Measurements from ENCODE around the gene ALDH1L1. TPM values are rescaled to one million over a fixed set of nuclear protein-coding genes. Genes with fewer than 3 reads are reported as not detected.

ALDH1L1 gene
- total RNA-seq, 1 donor from 2014 or later, result 0.49 TPM

DNA sequence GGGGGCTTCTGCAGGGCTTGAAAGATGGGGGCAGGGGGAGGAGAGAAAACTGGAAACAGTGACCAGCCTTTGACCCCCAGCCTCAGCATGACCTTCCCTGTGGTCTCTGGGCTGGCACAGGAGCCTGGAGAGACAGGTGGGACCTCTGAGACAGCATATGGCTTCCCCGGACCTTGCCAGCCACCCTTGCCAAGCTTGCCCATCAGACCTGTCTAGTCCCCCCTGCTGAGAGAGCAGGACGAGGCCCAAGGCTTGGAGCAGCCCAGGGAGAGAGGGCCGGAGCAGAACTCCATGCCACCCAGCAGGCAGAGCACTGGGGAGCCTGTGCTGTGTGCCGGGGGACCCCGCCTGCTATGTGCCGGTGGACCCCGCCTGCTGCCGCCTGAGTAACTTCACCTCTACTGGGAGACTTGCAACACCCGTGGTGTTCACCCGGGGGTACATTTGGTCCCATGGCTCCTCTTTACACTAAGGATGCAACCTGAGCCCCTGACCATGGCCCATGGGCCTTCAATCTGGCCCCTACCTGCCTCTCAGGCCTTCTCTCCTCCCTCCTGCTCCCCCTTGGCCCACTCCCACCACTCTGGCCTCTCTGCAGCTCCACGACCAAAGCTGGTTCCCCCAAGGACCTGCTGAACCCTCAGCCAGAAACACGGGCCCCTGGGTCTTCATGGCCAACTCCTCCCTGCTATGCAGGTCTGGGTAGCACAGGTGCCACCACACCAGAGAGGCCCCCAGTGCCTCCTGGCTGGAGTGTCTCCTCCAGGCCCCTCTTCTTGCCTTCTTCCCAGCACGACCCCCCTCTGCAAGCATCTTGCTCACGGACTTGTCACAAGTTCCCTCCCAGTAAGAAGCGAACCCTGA is 75.4 kb downstream of the ALDH1L1 start:
- TF ChIP-seq, protein P1, sequence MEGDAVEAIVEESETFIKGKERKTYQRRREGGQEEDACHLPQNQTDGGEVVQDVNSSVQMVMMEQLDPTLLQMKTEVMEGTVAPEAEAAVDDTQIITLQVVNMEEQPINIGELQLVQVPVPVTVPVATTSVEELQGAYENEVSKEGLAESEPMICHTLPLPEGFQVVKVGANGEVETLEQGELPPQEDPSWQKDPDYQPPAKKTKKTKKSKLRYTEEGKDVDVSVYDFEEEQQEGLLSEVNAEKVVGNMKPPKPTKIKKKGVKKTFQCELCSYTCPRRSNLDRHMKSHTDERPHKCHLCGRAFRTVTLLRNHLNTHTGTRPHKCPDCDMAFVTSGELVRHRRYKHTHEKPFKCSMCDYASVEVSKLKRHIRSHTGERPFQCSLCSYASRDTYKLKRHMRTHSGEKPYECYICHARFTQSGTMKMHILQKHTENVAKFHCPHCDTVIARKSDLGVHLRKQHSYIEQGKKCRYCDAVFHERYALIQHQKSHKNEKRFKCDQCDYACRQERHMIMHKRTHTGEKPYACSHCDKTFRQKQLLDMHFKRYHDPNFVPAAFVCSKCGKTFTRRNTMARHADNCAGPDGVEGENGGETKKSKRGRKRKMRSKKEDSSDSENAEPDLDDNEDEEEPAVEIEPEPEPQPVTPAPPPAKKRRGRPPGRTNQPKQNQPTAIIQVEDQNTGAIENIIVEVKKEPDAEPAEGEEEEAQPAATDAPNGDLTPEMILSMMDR (conservative IDR thresholded peaks at IDR 0.05), result no peak
- no peak for DNase-seq (ENCODE audit: low read depth, low spot score)
- Mint-ChIP-seq H3K27ac (ENCODE audit: unreplicated experiment) (no peak overlapping the region), H3K9me3 (no peaks in the 10 kb centered on the region), H3K4me3 (no peak overlapping the region), H3K27me3 (ENCODE audit: low read depth) (no peaks in the 10 kb centered on the region), H3K36me3 (ENCODE audit: low read depth) (no peaks in the 10 kb centered on the region), H3K4me1 (peaks cover 9% of the 10 kb centered on the region)

DNA sequence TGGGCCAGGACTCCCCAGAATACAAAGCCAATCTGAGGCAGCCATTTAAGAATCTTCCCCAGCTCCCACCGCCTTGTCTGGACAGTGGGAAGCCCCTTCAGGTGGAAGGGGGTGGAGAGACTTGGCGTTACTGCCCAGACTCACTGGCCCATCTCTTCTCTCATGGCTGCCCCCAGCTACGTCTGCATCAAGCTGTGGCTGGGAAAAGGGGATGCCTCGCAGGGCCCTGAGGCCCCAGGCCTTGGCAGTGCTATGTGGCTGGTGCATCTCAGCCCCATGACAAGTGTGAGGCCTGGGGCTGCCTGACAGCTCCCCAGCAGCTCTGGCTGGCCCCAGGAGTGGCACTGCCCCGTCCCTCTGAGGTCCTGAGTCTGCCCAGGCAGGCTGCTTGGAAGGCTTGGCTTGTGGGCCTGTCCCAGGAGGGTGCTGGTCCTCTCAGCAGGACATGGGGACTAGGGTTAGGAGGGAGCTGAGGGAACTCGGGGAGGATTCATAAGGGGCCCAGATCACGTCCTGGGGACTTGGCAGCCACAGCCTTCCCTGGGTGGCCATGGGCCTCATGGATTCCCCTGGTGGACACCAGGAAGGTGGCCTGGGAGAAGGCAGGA is 76.3 kb downstream of the ALDH1L1 start:
- no peaks in the 10 kb centered on the region for H3K27me3 Mint-ChIP-seq (ENCODE audit: low read depth)

DNA sequence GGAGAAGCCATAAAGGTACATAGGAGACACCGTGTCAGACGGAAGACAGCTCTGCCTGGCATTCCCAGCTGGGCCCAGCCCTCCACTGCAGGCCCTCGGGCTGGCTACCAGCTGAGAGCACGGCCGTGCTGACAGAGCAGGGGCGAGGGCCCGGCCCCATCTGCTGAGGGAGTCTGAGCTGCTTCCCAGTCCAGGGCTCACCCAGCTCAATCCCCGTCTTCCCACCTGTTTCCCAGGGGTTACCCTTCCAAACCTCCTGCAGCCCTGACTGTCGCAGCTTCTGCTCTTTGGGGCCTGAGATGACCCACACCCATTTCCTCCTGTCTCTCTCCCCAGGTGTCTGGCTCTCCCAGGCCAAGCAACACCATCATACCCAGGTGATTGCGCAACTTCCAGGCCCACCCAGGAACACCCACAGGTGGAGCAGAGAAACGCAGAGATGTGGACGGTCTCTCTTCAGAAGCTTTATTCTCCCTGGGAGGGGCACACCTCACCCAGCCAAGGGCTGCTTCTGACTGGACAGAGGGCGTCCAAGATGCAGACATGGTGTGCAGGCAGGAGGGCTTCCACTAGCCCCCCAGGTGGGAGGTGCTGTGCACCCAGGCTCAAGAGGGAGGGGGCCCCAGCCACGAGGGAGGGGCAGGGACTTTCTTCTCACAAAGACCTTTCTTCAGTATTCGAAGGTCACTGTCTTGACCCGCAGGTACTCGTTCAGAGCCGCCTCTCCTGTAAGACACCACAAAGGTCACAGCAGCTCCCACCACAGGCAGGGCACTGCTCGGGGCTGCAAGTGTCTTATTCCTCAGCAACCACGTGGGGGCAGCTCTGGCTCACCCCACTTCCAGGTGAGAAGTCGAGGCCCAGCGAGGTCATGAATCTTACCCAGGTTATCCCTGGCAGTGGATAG is 77.0 kb downstream of the ALDH1L1 start:
- DNase-seq (ENCODE audit: low read depth, low spot score), result no peak
- Mint-ChIP-seq H3K27me3 (ENCODE audit: low read depth) (no peaks in the 10 kb centered on the region), H3K9me3 (no peaks in the 10 kb centered on the region), H3K27ac (ENCODE audit: unreplicated experiment) (no peak overlapping the region), H3K4me3 (no peak overlapping the region), H3K4me1 (peaks cover 4% of the 10 kb centered on the region), H3K36me3 (ENCODE audit: low read depth) (no peaks in the 10 kb centered on the region)
- TF ChIP-seq, protein P1 (conservative IDR thresholded peaks at IDR 0.05), result peak; percentile 26

More for the DNA sequence above, 76.3 kb downstream of the ALDH1L1 start:
- TF ChIP-seq, protein P1 (conservative IDR thresholded peaks at IDR 0.05), result no peak
- no peaks in the 10 kb centered on the region for H3K9me3 Mint-ChIP-seq
- peaks cover 9% of the 10 kb centered on the region for H3K4me1 Mint-ChIP-seq
- H3K27ac Mint-ChIP-seq (ENCODE audit: unreplicated experiment), result peak overlapping the region; percentile 43
- DNase-seq (ENCODE audit: low read depth, low spot score), result no peak
- H3K36me3 Mint-ChIP-seq (ENCODE audit: low read depth), result no peaks in the 10 kb centered on the region
- H3K4me3 Mint-ChIP-seq, result no peak overlapping the region

DNA sequence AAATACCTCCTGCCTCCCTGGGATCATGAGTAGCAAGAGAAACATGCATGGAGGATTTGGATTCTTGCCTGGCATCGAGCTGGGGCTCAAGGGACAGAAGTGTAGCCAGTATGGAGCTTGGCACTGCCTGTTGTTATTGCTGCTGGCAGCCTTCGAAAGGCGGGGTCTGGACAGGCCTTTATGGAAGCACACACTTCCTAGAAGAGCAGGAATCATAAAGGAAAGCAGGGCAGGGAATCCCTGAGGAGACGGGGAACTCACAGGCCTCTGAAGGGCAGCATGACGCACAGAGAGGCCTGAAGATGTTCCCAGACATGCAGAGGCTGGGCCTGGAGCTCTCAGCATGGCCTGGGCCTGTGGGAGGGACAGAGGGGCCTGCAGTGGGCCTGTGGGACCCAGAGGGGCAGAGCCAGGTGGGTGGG is 77.8 kb downstream of the ALDH1L1 start:
- Mint-ChIP-seq H3K36me3 (ENCODE audit: low read depth) (no peaks in the 10 kb centered on the region), H3K27me3 (ENCODE audit: low read depth) (no peaks in the 10 kb centered on the region), H3K4me1 (no peaks in the 10 kb centered on the region), H3K9me3 (no peaks in the 10 kb centered on the region), H3K4me3 (no peak overlapping the region), H3K27ac (ENCODE audit: unreplicated experiment) (no peak overlapping the region)
- TF ChIP-seq, protein P1 (conservative IDR thresholded peaks at IDR 0.05), result no peak
- no peak for DNase-seq (ENCODE audit: low read depth, low spot score)

DNA sequence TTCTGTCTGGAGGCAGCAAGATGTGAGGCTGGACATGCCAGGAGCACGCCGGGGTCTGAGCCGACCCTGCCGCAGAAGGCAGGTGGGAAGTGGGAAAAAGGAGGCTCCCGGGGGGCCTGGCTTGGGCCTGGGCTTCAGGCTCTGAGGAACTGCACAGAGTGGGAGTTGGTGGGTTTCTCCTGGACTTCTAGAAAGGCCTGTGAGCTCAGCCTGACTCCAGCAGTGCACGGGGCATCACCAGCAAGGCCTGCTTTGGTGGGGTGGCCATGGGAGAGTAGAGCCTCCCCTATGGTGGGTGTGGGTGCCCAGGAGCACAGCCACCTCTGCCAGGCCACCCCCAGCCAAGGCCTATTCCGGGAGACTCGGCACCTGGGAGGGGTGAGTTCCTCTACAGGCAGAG is 78.4 kb downstream of the ALDH1L1 start:
- Mint-ChIP-seq H3K9me3 (no peaks in the 10 kb centered on the region), H3K27me3 (ENCODE audit: low read depth) (no peaks in the 10 kb centered on the region), H3K36me3 (ENCODE audit: low read depth) (peaks cover 1% of the 10 kb centered on the region), H3K4me1 (no peaks in the 10 kb centered on the region), H3K27ac (ENCODE audit: unreplicated experiment) (no peak overlapping the region), H3K4me3 (no peak overlapping the region)
- TF ChIP-seq, protein P1 (conservative IDR thresholded peaks at IDR 0.05), result no peak
- DNase-seq (ENCODE audit: low read depth, low spot score), result no peak
